ENCODE data around the gene SMC3.

DNA sequence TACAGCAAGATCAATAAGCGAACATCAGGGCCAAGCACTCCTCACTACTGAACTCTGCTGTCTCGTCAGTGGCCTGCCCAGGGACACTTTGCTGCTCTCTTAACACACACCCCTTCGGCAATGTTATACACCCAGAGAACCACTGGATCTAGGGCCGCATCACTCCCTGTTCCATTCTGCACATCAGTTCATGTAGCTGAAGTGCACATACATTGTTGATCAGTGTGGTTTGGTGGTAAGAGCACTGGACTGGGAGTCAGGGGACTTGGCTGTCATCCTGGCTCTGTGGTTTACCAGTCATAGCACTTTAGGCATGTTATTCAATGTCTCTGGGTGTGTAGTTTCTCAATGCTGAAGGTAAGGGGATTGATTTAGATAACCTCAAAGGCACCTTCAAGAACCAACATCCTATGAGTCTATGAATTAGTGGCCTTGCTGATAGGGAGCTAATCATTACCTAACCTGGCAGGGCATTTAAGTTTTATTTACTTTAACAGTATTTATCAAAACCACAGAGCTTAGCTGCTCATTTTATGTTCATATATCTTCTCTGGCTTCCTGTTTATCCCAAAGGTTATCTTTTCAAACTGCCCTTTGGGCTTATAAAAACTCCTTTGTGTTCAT is 45.0 kb upstream of the SMC3 start:
- TF ChIP-seq POLR2AphosphoS5 (IDR thresholded peaks at IDR 0.05) = no peak
- TF ChIP-seq, protein P1, sequence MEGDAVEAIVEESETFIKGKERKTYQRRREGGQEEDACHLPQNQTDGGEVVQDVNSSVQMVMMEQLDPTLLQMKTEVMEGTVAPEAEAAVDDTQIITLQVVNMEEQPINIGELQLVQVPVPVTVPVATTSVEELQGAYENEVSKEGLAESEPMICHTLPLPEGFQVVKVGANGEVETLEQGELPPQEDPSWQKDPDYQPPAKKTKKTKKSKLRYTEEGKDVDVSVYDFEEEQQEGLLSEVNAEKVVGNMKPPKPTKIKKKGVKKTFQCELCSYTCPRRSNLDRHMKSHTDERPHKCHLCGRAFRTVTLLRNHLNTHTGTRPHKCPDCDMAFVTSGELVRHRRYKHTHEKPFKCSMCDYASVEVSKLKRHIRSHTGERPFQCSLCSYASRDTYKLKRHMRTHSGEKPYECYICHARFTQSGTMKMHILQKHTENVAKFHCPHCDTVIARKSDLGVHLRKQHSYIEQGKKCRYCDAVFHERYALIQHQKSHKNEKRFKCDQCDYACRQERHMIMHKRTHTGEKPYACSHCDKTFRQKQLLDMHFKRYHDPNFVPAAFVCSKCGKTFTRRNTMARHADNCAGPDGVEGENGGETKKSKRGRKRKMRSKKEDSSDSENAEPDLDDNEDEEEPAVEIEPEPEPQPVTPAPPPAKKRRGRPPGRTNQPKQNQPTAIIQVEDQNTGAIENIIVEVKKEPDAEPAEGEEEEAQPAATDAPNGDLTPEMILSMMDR (IDR thresholded peaks at IDR 0.05) = no peak
- TF ChIP-seq POLR2A (IDR thresholded peaks at IDR 0.05) = no peak
